ENCODE results near the gene COL4A1.

DNA sequence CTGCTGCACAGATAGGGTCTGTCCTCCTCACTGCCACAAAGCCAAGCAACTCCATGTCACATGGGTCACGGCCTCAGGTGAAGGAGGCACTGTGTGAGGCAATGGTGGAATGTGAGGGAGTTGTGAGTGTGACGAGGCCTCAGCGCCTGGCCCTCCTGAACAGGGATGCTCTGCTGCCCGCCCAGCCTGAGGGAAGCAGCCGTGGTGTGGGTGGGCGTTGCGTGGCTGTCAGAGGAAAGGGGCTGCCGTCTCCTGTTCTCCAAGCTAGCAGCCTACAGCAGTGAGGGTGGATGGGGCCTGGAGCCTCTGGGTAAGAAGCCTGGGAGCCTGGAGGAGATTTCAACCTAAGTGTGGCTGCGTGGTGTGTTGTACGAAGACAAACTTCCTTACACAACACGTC is 125.0 kb downstream of the COL4A1 start:
- TF ChIP-seq POLR2A (IDR thresholded peaks at IDR 0.05; ENCODE audit: low read length): no peak
- no peak for TF ChIP-seq GATA1 (IDR thresholded peaks at IDR 0.05; ENCODE audit: low read depth, low read length)
